ENCODE measurements around the gene RARG. TPM values are rescaled to one million over a fixed set of nuclear protein-coding genes. Genes with fewer than 3 reads are reported as not detected.
"Not testable (repeated sequence)": the region's sequence is repeated elsewhere in the genome, so short reads cannot be mapped to it uniquely, and the experiment has no call there.

RARG gene
- total RNA-seq, 1 donor from 2014 or later, result 6.1 TPM

GRCh38 chr12:53207042-53207441, 25.0 kb downstream of the RARG start, which contains the start of gene ITGB7:
TSS of gene ITGB7 (minus strand) at chr12:53207251. CDS start at chr12:53200443, 6,808 bp downstream.
- no peak for DNase-seq (ENCODE audit: low read depth)
- peaks cover 1% of the 10 kb centered on the region for H3K36me3 ChIP-seq (ENCODE audit: control insufficient read depth, insufficient read depth, low read length)
- H3K27me3 ChIP-seq (ENCODE audit: control insufficient read depth, insufficient read depth, low read length), result no peaks in the 10 kb centered on the region
- no peak for TF ChIP-seq CTCF (IDR thresholded peaks at IDR 0.05; ENCODE audit: insufficient read depth, low read length, poor library complexity, severe bottlenecking)
- H3K4me3 ChIP-seq (ENCODE audit: low read depth, low read length), result no peak within 1 kb of the TSS

GRCh38 chr12:53205747-53206419, 26.1 kb downstream of the RARG start:
- Histone ChIP-seq H3K36me3 (ENCODE audit: control insufficient read depth, insufficient read depth, low read length) (peaks cover 1% of the 10 kb centered on the region), H3K4me3 (ENCODE audit: low read depth, low read length) (no peak overlapping the region), H3K27me3 (ENCODE audit: control insufficient read depth, insufficient read depth, low read length) (no peaks in the 10 kb centered on the region)
- TF ChIP-seq CTCF (IDR thresholded peaks at IDR 0.05; ENCODE audit: insufficient read depth, low read length, poor library complexity, severe bottlenecking), result no peak
- no peak for DNase-seq (ENCODE audit: low read depth)

GRCh38 chr12:53204351-53204750, 27.7 kb downstream of the RARG start:
- Histone ChIP-seq H3K4me3 (ENCODE audit: low read depth, low read length) (no peak overlapping the region), H3K27me3 (ENCODE audit: control insufficient read depth, insufficient read depth, low read length) (no peaks in the 10 kb centered on the region), H3K36me3 (ENCODE audit: control insufficient read depth, insufficient read depth, low read length) (no peaks in the 10 kb centered on the region)
- no peak for DNase-seq (ENCODE audit: low read depth)
- TF ChIP-seq CTCF (IDR thresholded peaks at IDR 0.05; ENCODE audit: insufficient read depth, low read length, poor library complexity, severe bottlenecking), result no peak

GRCh38 chr12:53202316-53202715, 29.7 kb downstream of the RARG start:
- not testable (repeated sequence) for DNase-seq (ENCODE audit: low read depth); H3K36me3 ChIP-seq (ENCODE audit: control insufficient read depth, insufficient read depth, low read length); H3K27me3 ChIP-seq (ENCODE audit: control insufficient read depth, insufficient read depth, low read length); H3K4me3 ChIP-seq (ENCODE audit: low read depth, low read length)

GRCh38 chr12:53201639-53202038, 30.4 kb downstream of the RARG start:
- peaks cover 3% of the 10 kb centered on the region for H3K27me3 ChIP-seq (ENCODE audit: control insufficient read depth, insufficient read depth, low read length)
- TF ChIP-seq CTCF (IDR thresholded peaks at IDR 0.05; ENCODE audit: insufficient read depth, low read length, poor library complexity, severe bottlenecking), result no peak
- no peak for DNase-seq (ENCODE audit: low read depth)
- no peaks in the 10 kb centered on the region for H3K36me3 ChIP-seq (ENCODE audit: control insufficient read depth, insufficient read depth, low read length)
- H3K4me3 ChIP-seq (ENCODE audit: low read depth, low read length), result no peak overlapping the region

- Histone ChIP-seq H3K36me3 (ENCODE audit: control insufficient read depth, insufficient read depth, low read length) (no peaks in the 10 kb centered on the region), H3K4me3 (ENCODE audit: low read depth, low read length) (no peak overlapping the region), H3K27me3 (ENCODE audit: control insufficient read depth, insufficient read depth, low read length) (peaks cover 3% of the 10 kb centered on the region)
- DNase-seq (ENCODE audit: low read depth), result no peak
- TF ChIP-seq CTCF (IDR thresholded peaks at IDR 0.05; ENCODE audit: insufficient read depth, low read length, poor library complexity, severe bottlenecking), result no peak
Observed at GRCh38 chr12:53201177-53201541, 30.9 kb downstream of the RARG start.

Measured in kidney epithelial cell (primary cell).